HG03558 (cell line): Measurements from ENCODE around the gene MRPS5.
A peak's percentile ranks its signal among the peaks of the same experiment; 100 is the strongest.

Source experiments
- ATAC-seq: cut with Tn5 transposase; IDR thresholded peaks from one replicate; pipeline ENCODE4 v1.9.1; 2021; ENCODE audit warnings: moderate number of reproducible peaks; ENCODE audit not compliant: unreplicated experiment; ENCODE audit errors: extremely low read depth

Gene MRPS5

DNA sequence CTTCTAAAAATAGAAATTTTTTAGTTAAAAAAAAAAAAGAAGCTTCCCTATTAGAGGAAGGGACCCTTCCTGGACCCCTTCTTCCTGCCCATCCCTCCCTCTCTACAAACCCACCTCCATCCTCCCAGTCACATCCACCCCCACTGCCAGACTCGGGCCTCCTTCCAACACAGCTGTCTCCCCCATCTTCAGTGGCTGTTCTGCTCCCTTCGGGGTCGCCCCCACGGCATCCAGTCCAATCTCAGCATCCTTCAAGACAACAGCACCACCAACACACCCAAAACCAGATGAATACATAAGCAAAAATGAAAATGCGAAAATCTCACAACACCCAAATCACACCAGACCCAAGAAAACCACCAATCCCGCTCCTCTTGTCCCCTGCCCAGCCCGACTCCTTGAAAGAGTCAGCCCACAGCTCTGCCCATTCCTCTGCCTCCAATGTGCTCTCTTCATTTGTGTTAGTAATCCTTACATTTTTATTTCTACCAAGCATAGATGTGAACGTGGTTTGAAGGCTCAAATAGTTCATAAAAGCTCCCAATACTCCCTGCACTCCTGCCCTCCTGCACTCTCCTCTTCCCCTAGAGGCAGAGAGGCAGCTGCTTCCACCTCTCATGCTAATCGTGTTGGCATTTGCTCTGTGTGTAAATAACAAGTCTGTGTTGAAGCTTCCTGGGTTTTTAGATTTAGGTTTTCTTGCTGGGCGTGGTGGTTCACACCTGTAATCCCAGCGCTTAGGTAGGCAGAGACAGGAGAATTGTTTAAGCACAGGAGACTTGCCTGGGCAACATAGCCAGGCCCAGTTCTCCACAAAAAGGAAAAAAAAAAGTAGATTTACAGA, 59.1 kb downstream of the MRPS5 start:
- ATAC-seq, result peak; percentile 10

DNA sequence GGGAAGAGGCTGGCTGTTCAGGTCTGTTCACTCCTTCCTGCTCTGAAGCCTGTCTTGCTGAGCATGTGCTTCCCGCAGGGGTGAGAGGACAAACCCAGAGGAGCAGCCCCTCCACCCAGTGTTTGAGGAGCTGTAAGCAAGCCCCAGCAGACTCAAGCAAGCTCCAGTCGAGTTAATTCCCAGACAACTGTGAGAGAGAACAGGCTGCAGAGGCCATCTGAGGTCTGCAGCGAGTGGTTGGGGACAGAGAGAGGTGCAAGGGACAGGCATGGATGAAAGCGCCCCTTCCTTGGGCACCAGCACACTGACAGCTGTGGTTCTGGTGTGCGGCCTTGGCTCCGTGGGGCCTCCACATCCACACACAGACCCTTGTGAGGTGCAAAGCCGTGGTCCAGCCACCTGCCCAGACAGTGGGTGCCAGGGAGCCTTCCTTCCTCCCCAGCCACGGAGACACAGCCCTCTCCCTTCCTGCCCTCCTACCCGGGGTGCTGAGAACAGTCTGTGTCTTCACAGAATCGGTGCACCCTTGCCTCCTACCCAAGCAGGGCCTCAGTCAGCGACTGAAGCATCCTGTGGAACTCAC, 59.9 kb downstream of the MRPS5 start:
- no peak for ATAC-seq

DNA sequence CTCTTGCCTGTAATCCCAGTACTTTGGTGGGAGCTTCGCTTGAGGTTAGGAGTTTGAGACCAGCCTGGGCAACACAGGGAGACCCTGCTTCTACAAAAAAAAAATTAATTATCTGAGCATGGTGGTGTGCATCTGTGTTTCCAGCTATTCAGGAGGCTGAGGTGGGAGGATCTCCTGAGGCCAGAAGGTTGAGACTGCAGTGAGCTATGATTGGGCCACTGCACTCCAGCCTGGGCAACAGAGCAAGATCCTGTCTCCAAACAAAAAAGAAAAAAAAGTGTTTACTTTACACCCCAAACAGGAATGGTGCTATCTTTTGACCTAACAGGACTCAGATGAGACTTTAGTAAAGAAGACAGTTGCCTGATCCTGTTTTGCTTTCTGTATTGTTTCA, 60.5 kb downstream of the MRPS5 start:
- ATAC-seq, result no peak

DNA sequence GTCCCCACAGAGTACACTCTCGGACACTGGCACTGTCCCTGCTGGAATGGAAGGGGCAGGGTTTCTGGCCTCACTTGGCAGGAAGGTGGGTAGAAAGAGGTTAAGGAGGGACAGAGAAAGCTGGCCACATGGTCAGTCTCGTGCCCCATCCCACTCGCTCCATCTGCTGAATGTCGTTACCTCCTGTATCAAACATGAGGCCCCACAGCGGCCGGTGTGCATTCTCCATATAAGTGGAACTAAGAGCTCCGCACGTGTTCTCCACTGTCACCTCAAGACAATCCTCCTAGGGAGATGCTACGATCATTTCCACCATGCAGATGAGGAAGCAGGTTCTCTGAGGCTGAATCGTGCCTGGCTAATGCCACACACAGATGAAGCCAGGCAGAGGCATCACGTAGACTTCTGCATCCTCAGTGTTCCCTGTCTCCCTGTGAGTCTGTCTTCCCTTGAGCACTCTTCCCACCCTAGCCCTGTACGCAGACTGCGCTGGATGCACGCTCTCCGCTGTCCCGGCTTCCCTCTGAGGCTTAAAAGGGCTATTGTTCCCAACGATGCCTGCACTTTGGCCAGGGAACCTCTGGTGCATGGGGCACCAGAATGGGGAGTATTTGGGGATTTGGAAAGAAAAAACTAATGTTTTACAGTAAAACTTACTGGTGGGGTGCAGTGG, 61.0 kb downstream of the MRPS5 start:
- ATAC-seq, result no peak

DNA sequence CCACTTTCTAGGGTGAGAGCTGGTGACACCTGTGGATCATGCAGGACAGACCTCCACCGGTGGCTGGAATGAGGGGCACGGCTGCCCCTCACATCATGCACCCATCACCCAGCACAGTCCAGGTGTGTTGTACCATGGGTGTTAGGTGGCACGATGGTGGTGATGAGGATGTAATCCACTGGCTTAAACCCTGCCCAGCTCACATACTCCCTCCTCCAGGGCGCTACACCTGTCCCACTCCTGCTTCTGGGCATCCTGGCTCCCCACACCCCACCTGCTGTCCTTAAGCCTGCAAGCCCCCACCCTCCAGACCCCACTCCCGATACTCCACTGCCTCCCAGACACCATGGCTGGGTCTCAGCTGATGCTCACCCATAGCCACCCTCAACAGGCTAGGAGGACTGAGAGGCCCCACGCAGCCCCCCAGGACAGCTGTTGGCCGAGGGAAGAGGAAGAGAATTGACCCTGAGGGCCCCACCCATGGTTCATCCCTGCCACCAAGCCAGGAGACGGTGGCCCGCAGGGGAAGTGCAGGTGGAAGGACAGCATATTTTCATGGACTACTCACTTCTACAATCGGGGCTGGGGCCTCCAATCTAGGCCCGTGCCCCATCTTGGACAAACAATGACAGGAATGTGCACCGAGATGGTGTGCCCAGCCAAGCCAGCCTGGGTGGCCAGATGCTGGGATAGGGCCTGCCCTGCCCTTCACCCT, 61.8 kb downstream of the MRPS5 start:
- no peak for ATAC-seq

DNA sequence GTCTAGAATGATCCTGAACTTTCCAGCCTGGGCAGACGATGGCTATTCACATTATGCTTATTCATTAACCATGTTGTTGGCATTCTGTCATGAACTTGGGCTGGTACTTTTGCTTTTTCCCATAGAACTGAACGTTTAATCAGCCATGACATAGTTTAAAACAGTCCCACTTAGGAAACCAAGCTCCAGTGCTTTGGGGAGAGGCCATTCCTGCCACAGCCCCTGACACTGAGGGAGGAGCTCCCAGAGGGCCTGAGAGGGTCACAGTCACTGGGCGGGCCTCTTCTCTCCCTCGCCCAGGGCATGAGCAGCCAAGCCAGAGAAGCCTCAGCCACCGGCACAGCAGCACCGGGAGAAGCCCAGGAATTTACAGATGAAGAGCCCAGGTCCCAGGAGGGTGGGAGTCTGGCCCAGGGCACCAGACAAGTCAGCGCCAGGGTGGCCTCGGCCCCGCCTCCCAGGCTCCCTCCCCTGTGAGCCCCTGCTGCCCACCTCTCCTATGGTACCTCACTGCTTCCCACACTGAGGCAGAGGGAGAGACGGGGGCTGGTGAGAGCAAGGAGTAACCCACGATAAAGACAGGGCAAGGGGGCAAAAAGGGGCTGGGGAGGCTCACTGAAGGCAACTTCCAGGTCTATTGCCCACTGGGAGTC, 62.5 kb downstream of the MRPS5 start:
- ATAC-seq, result no peak

DNA sequence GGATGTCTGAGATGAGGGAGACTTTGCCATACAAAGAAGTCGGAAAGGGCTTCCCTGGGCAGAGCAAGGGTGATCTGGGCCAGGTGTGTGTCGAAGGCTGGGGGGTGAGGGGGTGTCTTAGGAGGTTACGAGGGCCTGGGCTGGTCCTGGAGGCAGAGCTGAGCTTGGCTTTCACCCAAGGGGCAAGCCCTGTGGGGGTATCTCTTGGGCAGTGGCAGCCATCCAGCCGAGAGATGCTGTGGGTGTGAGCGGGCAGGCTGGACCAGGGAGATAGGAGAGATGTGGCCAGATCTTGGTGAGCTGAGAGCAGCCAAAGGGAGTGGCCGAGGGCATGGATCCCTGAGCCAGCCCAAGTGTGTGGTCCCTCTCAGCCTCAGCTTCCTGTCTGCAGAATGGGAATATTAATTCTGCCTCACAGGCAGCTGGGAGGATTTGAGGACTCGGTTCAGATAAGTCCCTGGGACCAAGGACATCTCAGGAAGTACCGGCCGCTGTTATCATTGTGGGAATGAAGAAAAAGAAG, 63.1 kb downstream of the MRPS5 start:
- no peak for ATAC-seq

DNA sequence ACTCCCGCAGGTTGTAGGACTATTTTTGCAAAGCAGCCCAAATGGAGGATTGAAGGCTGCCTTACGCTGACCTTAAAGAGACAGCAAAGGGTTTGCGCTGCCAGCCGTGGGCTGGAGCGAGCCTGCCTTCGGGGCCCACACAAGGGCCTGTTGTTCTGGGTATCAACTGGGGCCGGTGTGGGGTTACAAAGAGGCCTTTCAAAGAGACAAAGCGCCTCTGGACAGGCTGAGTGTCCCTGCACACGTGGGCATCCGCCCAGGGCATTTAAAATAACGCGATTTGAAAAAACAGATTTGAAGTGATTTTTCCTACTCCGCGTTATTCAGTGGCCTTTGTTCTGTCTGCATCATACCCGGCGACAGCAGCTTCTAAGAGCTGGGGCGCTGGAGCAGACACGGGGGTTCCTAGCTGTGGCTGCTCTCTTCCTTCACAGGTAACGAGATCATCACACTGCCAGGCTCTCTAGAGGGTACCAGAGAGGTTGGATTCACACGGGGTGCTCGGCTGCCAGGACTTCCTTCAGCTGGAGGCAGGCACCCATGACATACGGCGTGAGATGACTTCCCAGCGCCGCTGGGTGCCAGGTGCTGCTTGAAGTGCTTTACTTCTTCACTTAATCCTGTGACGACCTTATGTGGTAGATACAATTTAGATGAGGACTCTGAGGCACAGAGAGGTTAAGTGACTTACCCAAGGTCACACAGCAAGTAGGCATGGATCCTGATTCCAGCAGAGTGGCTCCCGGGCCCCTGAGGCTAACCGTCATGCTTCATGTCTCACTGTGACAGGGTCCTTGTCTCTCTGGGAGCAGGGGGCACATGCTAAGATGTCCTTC, 63.9 kb downstream of the MRPS5 start:
- no peak for ATAC-seq

DNA sequence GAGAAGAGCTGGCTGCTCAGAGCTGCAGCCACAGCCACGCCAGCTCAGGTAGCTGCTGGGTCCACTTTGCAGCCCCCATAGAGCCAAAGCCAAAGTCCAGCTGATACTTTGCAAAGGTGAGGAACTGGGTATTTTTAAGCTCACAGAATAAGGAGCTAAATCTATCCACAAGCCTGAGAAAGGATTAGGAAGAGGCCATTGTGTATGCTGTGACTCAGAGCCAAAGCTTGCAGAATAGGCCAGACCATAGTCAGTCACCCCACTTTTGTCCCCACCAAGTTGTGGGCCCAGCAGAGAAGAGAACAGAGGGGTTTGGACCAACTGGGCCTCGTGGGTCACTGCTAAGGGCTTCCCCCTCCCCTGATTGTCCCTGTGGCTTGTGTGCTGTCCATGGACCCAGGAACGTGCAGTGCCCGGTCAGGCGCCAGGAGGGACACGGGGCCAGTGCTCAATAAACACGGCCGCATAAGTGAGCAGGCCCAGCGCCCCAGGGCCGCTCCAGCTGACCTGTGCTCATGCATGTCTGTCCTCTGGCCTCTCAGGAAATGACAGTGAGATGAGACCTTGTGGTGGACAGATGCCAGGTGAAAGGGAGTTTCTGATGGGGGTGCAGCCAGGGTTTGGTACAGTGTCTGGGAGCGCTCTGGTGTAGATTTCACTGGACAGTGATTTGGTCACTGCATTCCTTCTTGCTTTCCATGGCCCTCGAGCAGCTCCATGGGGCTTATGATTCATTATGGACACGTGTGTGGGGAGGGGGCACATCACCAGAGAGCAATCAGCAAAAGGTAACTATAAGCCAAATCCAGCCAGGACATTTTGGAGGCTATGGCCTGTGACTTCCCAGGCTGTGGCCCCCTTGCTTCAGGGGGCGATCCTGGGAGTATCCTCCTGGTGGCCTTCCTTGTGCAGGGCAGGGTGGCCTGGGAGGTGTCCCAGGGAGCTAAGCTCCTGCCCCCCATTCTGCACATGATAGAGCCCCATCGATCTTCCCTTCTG, 64.8 kb downstream of the MRPS5 start:
- no peak for ATAC-seq

DNA sequence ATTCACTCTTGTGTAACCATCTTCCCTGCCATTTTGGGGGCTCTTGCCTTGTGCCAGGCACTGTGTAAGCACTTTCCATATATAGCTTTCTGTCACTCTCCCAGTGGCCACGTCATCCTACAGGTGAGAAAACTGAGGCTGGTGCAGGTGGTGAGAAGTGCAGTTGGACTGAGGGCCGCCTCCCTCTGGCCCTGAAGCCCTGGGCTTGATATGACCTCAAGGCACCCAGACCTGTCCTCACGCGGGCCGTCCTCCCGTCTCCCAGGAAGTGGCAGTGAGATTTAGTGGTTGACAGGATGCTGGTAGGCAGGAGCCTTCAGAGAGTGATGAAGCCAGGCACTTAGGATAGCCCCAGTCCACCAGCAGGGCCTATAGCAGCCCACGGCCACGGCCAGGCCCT, 65.6 kb downstream of the MRPS5 start:
- ATAC-seq, result no peak

DNA sequence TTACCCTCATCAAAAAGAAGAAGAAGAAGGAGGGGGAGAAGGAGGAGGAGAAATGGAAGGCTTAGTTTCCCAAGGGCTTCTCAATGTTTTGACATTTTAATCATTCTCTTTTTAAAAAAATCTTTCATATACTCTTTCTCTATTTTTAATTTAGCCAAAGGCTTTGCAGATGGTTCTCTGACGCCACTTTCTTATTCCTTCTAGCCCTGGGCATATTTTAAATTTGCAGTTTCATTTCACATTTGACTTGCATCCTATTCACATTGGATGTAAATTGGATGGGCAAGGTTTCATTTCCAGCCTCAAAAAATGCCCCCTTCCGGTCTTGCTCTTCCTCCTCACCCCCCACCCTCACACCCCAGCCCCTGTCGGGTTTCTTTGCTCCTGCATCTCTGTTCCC, 66.3 kb downstream of the MRPS5 start:
- no peak for ATAC-seq

DNA sequence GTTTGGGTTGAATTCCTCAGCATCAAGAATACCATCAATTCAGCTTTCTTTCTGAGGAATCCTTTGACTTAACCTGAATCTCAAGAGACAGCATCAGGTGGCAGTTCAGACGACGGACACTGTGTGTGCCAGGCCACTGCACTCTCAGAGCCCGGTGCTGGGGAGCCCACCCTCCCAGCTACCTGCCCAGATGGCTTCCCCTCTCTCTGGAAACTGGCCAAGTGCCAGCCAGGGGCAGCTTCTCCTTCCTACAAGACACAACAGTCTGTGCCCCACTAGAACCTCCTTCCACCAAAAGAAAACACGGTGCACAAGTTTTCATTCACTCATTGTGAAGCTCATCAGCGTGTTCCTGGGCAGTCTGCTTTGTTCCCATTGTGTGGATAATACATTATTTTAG, 67.6 kb downstream of the MRPS5 start:
- no peak for ATAC-seq

DNA sequence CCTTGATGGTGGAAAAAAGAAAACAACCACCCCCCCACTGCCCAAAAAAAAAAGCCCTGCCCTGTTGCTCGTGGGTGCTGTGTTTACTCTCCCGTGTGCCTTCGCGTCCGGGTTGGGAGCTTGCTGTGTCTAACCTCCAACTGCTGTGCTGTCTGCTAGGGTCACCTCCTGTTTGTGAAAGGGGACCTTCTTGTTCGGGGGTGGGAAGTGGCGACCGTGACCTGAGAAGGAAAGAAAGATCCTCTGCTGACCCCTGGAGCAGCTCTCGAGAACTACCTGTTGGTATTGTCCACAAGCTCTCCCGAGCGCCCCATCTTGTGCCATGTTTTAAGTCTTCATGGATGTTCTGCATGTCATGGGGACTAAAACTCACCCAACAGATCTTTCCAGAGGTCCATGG, 68.1 kb downstream of the MRPS5 start:
- ATAC-seq, result no peak

DNA sequence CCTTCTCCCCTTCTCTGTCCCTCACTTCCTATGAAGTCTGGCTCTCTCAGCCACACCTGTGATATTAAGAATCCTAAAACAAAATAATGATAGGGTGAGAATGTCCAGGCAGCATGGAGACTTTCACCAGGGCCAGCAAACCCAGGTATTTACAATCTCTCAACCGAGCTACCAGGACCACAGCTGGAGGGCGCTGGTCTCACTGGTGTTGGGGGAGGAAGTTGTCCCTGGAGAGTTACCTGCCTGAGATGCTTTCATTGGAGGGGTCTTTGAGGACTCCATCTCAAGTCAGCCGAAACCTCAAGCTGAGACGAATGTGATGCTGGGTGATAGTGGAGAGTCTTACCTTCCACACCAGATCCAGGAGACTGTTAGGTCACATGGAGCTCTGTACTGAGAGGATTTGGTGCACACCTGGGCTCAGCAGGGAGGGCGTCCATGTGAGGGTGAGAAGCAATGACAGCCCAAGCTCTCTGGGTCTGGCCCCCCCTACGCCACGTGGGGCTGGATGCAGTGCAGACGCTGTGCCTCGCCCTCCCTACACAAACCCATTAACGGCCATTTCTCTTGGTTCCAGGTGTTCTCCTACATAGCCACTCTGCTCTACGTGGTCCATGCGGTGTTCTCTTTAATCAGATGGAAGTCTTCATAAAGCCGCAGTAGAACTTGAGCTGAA, 68.7 kb downstream of the MRPS5 start:
- no peak for ATAC-seq

DNA sequence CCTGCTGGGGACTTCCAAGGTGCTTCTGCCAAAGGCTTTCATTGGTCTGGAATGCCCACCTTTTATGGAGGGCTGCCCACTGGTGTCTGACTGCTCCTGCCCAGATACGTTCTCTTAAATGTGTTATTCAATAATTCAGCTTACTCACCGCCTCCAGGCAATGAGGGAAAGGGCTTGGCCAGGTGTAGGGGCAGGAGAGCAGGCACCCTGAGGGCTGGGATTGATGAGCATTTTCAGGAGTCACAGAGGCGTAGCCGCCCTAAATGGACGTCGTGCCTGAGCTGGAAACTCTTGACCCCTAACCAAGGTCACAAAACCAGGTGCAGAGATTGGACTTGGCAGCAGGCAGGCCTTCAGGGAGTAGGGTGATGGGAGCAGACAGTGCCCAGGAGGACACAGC, 69.3 kb downstream of the MRPS5 start:
- ATAC-seq, result no peak

DNA sequence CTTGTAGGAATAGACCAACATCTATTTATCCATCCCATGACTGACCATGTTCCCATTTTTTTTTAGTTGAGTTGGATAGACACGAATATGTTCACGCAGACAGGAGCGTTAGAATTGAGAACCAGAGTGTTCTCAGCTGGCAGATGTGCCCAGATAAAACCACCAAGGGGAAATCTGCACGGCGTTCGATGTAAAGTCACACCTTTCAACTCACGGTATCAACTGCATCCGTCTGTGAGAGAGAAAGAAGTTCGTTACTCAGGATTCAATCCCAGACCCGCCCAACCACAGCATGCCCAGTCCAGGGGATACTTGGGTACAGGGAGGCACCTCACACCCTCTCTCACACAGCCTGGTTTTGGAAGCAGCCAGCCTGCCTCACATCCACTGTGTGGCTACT, 70.0 kb downstream of the MRPS5 start:
- ATAC-seq, result no peak

DNA sequence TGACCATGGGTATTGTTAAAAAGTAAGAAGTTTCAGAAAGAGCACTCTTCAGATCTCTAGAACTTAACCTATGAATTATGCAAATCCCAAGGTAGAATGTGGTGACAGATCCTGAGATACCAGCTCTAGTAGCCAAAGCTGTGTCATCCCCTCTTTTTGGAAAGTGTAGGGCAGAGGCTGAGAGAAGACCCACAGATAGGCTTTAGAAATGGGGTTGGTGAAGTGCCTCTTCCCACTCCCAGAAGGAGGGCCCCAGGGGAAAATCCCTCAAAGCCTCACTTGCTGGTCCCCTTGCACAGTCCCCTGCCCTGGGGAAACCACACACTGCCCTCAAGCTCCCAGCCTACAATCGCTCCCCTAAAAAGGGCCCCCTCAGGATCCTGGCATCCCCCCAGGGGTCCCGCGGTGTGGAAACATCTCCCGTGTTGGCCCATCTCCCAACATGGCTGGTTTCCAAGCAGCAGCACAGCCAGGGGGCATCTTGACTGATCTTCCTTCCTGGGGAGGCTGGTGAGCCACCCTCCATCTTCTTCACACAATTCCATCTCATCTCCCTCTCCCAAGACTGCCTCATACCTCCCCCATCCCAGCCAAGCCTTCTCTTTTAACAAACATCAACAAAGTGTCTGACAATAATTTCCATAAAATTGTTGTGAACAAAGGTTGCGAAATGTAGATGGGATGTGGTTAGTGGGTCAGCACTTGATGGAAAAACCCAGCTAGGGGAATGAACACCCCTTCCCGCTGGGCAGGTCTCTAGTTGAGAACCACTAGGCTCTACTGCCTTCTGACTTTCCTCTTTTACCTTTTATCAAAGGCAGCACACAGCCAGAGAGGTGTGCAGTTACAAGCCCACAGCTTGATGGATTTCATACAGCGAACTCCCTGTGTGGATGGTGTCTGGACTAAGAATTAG, 71.0 kb downstream of the MRPS5 start:
- no peak for ATAC-seq
